ENCODE measurements around the gene VAV1. TPM values are rescaled to one million over a fixed set of nuclear protein-coding genes. Genes with fewer than 3 reads are reported as not detected.
"Not testable (repeated sequence)": the region's sequence is repeated elsewhere in the genome, so short reads cannot be mapped to it uniquely, and the experiment has no call there.

Gene VAV1
- total RNA-seq, 1 experiment from 2014 or later = not detected

GRCh38 chr19:6849876-6850275 is 77.4 kb downstream of the VAV1 start:
- no peak for DNase-seq (ENCODE audit: low read depth)

DNA sequence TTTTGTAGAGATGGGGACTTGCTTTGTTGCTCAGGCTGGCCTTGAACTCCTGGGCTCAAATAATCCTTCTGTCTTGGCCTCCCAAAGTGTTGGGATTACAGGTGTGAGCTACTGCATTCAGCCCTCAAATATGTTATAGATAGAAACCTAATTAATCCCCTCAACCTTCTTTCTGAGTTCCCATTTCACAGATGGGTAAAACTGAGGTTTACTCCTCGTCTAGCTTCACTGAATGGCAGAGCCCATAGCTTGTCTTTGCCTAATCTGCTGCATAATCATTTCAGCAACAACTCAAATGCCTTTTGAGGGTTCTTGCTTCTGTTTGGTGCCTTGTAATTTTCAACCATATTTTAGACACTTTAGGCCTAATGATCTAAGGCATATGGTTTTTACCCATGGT is 78.9 kb downstream of the VAV1 start:
- no peak for DNase-seq (ENCODE audit: low read depth)

GRCh38 chr19:6852001-6852400 is 79.5 kb downstream of the VAV1 start:
- no peak for DNase-seq (ENCODE audit: low read depth)

- DNase-seq (ENCODE audit: low read depth) = no peak
These were observed 81.4 kb downstream of the VAV1 start for GRCh38 chr19:6853868-6854267.

GRCh38 chr19:6854758-6855157 is 82.2 kb downstream of the VAV1 start:
- no peak for DNase-seq (ENCODE audit: low read depth)

DNA sequence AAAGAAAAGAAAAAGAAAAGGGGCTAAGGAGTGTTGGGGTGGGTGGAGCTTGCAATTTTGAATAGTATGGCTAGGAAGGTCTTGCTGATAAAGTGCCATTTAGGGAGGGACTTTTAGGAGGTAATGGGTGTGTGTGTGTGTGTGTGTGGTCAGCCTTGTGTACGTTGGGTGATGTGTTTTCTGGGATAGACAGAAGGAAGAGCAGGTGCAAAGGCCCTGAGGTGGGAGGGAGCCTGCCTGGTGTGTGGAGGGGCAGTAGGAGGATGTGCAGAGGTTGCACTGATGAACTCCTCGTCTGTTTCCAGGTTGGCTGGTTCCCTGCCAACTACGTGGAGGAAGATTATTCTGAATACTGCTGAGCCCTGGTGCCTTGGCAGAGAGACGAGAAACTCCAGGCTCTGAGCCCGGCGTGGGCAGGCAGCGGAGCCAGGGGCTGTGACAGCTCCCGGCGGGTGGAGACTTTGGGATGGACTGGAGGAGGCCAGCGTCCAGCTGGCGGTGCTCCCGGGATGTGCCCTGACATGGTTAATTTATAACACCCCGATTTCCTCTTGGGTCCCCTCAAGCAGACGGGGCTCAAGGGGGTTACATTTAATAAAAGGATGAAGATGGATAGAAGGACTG is 84.4 kb downstream of the VAV1 start:
- DNase-seq (ENCODE audit: low read depth) = no peak

DNA sequence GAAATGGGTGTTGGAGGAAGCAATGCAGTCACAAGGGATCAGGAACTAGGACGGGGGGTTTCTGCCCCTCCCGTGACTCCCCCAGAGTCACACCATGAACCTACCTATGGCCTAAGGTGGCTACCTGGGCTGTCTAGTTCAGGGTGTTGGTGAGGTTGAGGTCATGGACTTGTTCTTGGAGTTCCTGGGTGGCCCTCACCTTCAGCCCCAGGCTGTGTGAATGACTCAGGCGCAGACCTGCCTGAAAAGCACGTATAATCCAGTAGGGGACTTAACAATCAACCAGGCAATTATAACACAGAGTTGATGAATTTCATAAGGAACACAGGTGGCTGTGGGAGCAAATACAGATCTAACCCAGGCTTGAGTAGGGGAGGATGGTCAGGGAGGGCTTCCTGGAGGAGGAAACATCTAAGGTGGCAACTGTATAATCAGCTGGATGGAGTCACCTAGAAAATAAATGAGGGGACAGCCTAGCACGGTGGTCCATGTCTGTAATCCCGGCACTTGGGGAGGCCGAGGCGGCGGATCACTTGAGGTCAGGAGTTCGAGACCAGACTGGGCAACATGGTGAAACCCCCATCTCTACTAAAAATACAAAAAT is 89.3 kb downstream of the VAV1 start:
- peak; percentile 15 for DNase-seq (ENCODE audit: low read depth)

DNA sequence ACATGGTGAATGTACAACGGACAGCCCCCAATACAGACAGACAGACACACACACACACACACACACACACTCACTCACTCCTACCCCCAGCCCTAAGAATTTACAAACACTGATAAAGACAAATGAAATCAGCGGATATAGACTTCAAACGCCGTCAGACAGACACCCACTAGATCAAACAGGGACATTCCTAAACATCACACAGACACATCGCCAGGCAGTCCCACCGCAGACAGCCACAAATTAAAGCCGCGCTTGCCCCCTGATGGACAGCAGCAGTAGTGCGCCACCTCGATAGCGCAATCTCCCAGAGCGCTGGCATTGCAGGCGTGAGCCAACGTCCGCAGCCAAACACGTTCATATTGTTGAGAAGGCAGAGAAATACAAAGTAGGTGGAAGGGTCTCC is 90.2 kb downstream of the VAV1 start:
- DNase-seq (ENCODE audit: low read depth) = peak; percentile 69

- DNase-seq (ENCODE audit: low read depth) = no peak
These were observed 91.9 kb downstream of the VAV1 start for GRCh38 chr19:6864325-6864940.

DNA sequence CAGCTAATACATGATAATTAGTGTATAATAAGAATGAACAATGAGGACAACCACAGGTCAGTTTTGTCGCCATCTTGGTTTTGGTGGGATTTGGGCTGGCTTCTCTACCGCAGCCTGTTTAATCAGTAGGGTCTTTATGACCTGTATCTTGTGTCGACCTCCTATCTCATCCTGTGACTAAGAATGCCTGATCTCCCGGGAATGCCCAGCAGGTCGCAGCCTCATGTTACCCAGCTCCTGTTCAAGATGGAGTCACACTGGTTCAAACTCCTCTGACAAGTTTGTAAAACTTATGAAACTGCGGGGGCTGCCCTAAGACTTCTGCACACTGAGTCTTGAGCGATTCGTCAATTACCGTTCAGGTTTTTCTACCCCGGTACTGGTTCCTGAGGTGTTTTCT is 93.3 kb downstream of the VAV1 start:
- no peak for DNase-seq (ENCODE audit: low read depth)

- DNase-seq (ENCODE audit: low read depth) = peak; percentile 15
These were observed 94.2 kb downstream of the VAV1 start for GRCh38 chr19:6866741-6867151.

GRCh38 chr19:6868351-6868750 is 95.8 kb downstream of the VAV1 start:
- no peak for DNase-seq (ENCODE audit: low read depth)

DNA sequence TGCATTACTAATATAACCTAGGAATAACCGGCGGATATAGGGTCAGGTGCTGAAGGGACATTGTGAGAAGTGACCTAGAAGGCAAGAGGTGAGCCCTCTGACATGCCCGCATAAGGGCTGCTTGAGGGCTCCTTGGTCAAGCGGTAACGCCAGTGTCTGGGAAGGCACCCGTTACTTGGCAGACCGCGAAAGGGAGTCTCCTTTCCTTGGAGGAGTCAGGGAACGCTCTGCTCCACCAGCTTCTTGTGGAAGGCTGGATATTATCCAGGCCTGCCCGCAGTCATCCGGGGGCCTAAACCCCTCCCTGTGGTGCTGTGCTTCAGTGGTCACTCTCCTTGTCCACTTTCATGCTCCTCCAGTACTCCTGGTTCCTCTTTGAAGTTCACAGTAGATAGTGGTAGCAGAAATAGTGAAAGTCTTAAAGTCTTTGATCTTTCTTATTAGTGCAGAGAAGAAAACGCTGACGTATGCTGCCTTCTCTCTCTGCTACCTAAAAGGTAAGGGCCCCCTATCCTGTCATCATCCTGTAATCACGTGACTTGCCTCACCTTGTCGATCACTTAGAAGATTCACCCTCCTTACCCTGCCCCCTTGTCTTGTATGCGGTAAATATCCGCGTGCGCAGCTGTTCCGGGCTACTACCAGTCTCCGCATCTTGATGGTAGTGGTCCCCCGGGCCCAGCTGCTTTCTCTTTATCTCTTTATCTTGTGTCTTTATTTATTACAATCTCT is 96.8 kb downstream of the VAV1 start:
- DNase-seq (ENCODE audit: low read depth) = not testable (repeated sequence)

DNA sequence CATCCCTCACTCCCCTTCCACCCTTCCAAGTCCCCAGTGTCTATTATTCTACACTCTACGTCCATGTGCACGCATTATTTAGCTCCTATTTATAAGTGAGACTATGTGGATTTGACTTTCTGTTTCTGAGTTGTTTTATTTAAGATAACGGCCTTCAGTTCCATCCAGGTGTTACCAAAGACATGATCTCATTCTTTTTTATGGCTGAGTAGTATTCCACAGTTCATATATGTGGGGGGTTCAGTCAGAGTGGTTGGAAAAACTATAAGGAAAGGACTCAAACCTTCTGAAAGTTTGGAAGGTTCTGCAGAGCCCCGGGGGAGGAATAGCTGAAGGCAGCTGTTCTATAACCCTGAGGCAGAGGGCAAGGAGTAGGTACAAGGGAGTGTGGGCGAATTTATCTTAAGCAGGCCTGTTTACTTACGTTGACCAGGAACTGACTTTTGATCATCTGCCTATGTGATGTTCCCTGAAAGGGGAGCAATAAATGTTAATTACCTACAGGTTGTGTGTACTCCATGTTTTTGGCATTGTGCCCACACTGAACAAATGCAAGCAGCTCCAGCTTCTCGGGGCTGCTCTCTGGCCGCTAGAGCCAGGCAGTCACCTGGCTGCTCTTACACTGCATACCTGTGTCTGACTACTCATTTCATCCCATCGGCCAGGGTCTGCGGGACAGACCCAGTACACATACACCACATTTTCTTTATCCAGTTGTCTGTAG is 101.4 kb downstream of the VAV1 start:
- DNase-seq (ENCODE audit: low read depth) = no peak

GRCh38 chr19:6875218-6875617 is 102.7 kb downstream of the VAV1 start:
- no peak for DNase-seq (ENCODE audit: low read depth)

DNA sequence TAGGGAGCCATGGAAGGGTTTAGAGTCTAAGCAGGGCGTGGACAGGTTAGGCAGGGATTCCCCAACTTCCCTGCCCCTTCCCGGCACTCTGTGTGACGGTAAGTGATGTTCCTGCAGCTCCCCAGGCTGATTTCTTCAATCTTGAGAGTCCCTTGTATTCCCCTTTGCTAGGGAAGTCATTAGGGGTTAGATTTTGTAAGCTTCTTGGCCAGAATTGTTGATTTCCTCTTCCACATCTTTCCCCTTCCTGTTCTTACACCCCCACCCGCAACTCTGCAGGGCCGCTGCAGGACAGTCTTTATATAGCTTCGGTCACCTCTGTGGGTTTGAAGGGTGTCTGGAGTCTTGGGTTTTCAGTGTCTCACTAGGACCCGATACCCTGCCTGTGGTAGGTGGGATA is 104.2 kb downstream of the VAV1 start:
- no peak for DNase-seq (ENCODE audit: low read depth)

GRCh38 chr19:6877766-6878165 is 105.3 kb downstream of the VAV1 start:
- DNase-seq (ENCODE audit: low read depth) = no peak

DNA sequence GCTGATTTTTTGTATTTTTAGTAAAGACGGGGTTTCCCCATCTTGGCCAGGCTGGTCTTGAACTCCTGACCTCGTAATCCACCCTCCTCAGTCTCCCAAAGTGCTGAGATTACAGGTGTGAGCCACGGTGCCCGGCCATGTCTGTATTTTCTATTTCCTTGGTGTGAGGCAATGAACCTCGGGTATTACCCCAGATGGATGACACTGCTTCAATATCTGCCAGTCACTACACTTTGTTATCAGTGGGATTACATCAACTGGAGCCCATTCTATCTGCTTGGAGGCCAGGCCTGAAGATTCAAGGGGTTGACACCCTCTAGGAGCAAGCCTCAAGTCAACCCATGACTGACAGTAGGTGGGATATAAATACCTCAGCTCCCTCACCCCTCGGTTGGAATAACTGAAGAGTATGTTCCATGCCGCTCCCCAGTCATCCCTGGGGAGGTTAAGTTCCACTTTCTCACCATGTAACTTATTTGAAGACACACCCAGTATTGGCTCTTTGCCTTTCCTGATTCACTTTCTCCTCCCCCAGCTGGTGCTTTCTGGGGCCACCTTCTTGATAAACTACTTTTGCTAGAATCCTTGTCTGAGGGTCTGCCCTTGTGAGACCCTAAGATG is 113.9 kb downstream of the VAV1 start:
- no peak for DNase-seq (ENCODE audit: low read depth)

DNA sequence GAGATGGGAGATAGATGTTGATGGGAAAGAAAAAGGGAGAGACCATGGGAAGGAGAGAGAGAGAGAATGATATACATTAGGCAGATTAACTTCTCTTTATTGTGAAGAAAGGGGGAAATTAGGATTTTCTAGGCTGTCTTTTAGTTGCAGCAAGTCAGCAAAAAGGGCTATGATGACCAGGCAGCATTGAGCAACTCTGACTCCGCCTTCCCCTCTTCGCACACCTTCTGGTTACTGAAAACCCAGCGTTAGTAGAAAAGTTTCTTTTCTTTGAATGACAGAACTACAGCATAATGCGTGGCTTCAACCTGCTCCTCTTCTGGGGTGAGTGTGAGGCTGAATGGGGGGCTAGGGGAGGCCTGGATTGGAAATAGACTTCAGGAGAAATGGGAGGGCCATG is 114.8 kb downstream of the VAV1 start, which contains the start of gene ADGRE1:
Gene ADGRE1 (plus strand): TSS at position 264 of the 400 bp plus-strand sequence. CDS start 30 bp downstream, at position 294.
- no peak for DNase-seq (ENCODE audit: low read depth)

DNA sequence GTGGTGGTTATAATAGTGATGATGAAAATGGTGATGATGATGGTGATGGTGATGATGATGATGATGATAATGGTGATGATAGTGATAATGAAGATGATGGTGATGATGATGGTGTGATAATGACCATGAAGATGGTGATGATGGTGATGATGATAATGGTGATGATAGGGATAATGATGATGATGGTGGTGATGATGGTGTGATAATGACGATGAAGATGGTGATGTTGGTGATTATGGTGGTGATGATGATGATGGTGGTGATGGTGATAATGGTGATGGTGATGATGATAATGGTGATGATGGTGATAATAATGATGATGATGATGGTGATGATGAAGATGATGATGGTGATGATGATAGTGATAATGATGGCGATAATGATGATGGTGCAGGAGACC is 116.5 kb downstream of the VAV1 start:
- no peak for DNase-seq (ENCODE audit: low read depth)

- DNase-seq (ENCODE audit: low read depth) = no peak
These were observed 117.9 kb downstream of the VAV1 start for GRCh38 chr19:6890401-6890913.

All from M059J (cell line).